SU-DHL-6 (cell line): ENCODE results near the gene HLF.

ENCODE experiments used
- H2AFZ ChIP-seq: fragments of 200-600 bp; sonication (generic); 2 replicates; pipeline ENCODE4 v1.6.1; 2014; ENCODE audit warnings: low read depth, mild to moderate bottlenecking, moderate library complexity, mixed read lengths, antibody characterized with exemption, low read length; ENCODE audit not compliant: severe bottlenecking
- H3F3A ChIP-seq: fragments of 200-600 bp; shearing (Covaris generic); 2 replicates; pipeline ENCODE4 v1.6.0; 2016; ENCODE audit warnings: antibody characterized with exemption, mild to moderate bottlenecking; ENCODE audit not compliant: insufficient read depth
- H3K27ac ChIP-seq: fragments of 200-600 bp; sonication (generic); 2 replicates; pipeline ENCODE4 v1.5.1; 2016; ENCODE audit warnings: low read depth, mild to moderate bottlenecking, low read length, moderate library complexity, mixed read lengths
- H3K27me3 ChIP-seq: fragments of 200-600 bp; sonication (generic), shearing (Covaris generic); 2 replicates; pipeline ENCODE4 v1.6.0; 2014; ENCODE audit warnings: mild to moderate bottlenecking, low read length
- H3K36me3 ChIP-seq: fragments of 200-600 bp; sonication (generic); 2 replicates; pipeline ENCODE4 v1.6.1; 2014; ENCODE audit warnings: mild to moderate bottlenecking, low read length, mixed read lengths
- H3K4me2 ChIP-seq: fragments of 300-600, 200-600 bp; shearing (Covaris generic), sonication (generic); 2 replicates; pipeline ENCODE4 v1.6.0; 2014; ENCODE audit warnings: low read length, low read depth, mild to moderate bottlenecking; ENCODE audit not compliant: poor library complexity, severe bottlenecking
- H3K4me3 ChIP-seq: fragments of 200-600 bp; sonication (generic); 2 replicates; pipeline ENCODE4 v1.5.1; 2014; ENCODE audit warnings: antibody characterized with exemption, low read length, mild to moderate bottlenecking, mixed read lengths; ENCODE audit not compliant: insufficient read depth, poor library complexity, severe bottlenecking
- H3K79me2 ChIP-seq: fragments of 200-600 bp; sonication (generic); 2 replicates; pipeline ENCODE4 v1.6.1; 2014; ENCODE audit warnings: mild to moderate bottlenecking, low read length, moderate library complexity; ENCODE audit not compliant: insufficient read depth
- H3K9ac ChIP-seq: fragments of 200-600 bp; sonication (generic); 2 replicates; pipeline ENCODE4 v1.7.0; 2014; ENCODE audit warnings: mild to moderate bottlenecking, low read length
- H3K9me2 ChIP-seq: fragments of 200-600 bp; sonication (generic); replicated peaks from 2 replicates; pipeline ENCODE4 v1.6.1; 2014; ENCODE audit warnings: low read length; ENCODE audit not compliant: insufficient read depth
- H3K9me3 ChIP-seq: fragments of 200-600 bp; sonication (generic); 2 replicates; pipeline ENCODE4 v1.6.1; 2014; ENCODE audit warnings: low read length, mixed read lengths; ENCODE audit not compliant: insufficient read depth
- H4K20me1 ChIP-seq: fragments of 200-600 bp; sonication (generic); 2 replicates; pipeline ENCODE4 v1.6.1; 2014; ENCODE audit warnings: low read depth, mild to moderate bottlenecking, antibody characterized with exemption, low read length, moderate library complexity, mixed read lengths
- CTCF ChIP-seq: fragments of 200-600 bp; sonication (generic); IDR thresholded peaks from one replicate; pipeline ENCODE4 v1.5.1; 2017; ENCODE audit warnings: antibody characterized with exemption, mild to moderate bottlenecking, low read length, moderate library complexity; ENCODE audit not compliant: insufficient read depth, poor library complexity, severe bottlenecking
- EZH2phosphoT487 ChIP-seq: fragments of 200-600 bp; sonication (generic), shearing (Covaris generic); conservative IDR thresholded peaks from 2 replicates; pipeline ENCODE4 v1.6.1; 2018; ENCODE audit warnings: mild to moderate bottlenecking, antibody characterized with exemption, low read length, moderate library complexity, mixed read lengths

Gene HLF

DNA sequence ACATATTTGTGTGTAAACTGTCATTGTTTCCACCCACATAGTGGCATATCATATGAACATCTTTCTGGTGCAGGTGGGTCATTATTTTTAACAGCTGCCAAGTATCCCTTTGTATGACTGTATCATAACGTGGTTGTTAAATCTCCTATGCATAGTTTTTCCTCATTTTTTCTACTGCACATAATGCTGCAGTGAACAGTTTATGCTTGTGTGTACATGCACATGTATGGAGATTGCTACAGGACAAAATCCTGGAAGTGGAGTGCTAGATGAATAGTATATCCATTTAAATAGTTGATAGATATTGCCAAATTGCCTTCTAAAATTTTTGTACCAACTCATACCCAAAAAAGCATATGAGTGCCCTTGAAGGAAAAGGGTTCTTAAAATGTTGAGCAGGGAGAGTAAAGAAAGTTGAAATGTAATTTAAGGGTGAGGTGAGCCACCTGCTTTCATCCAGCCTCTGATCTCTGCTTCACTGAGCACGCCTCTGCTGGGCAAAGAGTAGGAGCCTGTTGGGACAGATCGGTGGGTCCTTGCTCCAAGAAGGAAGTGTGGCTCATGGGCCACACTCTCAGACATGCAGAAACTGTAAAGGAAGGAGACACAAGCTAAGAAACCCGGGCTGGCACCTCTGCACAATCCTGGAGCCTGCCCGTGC is 55.3 kb downstream of the HLF start:
- H3K4me2 ChIP-seq = no peak overlapping the region
- H3K36me3 ChIP-seq = no peaks in the 10 kb centered on the region
- TF ChIP-seq CTCF = no peak
- TF ChIP-seq EZH2phosphoT487 = no peak
- no peaks in the 10 kb centered on the region for H3F3A ChIP-seq
- H4K20me1 ChIP-seq = no peaks in the 10 kb centered on the region
- no peak overlapping the region for H3K4me3 ChIP-seq
- no peaks in the 10 kb centered on the region for H3K79me2 ChIP-seq
- H3K9me2 ChIP-seq = no peaks in the 10 kb centered on the region
- no peak overlapping the region for H2AFZ ChIP-seq
- no peak overlapping the region for H3K27ac ChIP-seq
- H3K9me3 ChIP-seq = no peaks in the 10 kb centered on the region
- no peaks in the 10 kb centered on the region for H3K27me3 ChIP-seq
- no peak overlapping the region for H3K9ac ChIP-seq

DNA sequence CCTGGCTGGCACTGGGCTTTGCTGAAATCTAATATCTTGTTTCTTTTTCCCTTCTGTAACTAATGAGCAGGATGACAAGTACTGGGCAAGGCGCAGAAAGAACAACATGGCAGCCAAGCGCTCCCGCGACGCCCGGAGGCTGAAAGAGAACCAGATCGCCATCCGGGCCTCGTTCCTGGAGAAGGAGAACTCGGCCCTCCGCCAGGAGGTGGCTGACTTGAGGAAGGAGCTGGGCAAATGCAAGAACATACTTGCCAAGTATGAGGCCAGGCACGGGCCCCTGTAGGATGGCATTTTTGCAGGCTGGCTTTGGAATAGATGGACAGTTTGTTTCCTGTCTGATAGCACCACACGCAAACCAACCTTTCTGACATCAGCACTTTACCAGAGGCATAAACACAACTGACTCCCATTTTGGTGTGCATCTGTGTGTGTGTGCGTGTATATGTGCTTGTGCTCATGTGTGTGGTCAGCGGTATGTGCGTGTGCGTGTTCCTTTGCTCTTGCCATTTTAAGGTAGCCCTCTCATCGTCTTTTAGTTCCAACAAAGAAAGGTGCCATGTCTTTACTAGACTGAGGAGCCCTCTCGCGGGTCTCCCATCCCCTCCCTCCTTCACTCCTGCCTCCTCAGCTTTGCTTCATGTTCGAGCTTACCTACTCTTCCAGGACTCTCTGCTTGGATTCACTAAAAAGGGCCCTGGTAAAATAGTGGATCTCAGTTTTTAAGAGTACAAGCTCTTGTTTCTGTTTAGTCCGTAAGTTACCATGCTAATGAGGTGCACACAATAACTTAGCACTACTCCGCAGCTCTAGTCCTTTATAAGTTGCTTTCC is 56.0 kb downstream of the HLF start:
- H3K9ac ChIP-seq = no peak overlapping the region
- H3F3A ChIP-seq = no peaks in the 10 kb centered on the region
- no peak overlapping the region for H2AFZ ChIP-seq
- TF ChIP-seq EZH2phosphoT487 (no peak), CTCF (no peak)
- H3K4me2 ChIP-seq = no peak overlapping the region
- H3K79me2 ChIP-seq = no peaks in the 10 kb centered on the region
- H3K36me3 ChIP-seq = no peaks in the 10 kb centered on the region
- no peak overlapping the region for H3K4me3 ChIP-seq
- H3K9me3 ChIP-seq = no peaks in the 10 kb centered on the region
- H3K27me3 ChIP-seq = no peaks in the 10 kb centered on the region
- no peaks in the 10 kb centered on the region for H4K20me1 ChIP-seq
- no peak overlapping the region for H3K27ac ChIP-seq
- H3K9me2 ChIP-seq = no peaks in the 10 kb centered on the region

GRCh38 chr17:55321427-55322060 is 56.8 kb downstream of the HLF start:
- no peak overlapping the region for H3K27ac ChIP-seq

More at GRCh38 chr17:55321427-55322060, 56.8 kb downstream of the HLF start:
- H3K36me3 ChIP-seq = no peaks in the 10 kb centered on the region
- no peaks in the 10 kb centered on the region for H3K9me2 ChIP-seq
- TF ChIP-seq CTCF (no peak), EZH2phosphoT487 (no peak)
- H3K4me3 ChIP-seq = no peak overlapping the region
- no peaks in the 10 kb centered on the region for H3K27me3 ChIP-seq
- no peaks in the 10 kb centered on the region for H3F3A ChIP-seq
- no peaks in the 10 kb centered on the region for H4K20me1 ChIP-seq
- no peak overlapping the region for H3K9ac ChIP-seq
- H3K79me2 ChIP-seq = no peaks in the 10 kb centered on the region
- no peak overlapping the region for H3K4me2 ChIP-seq
- H3K9me3 ChIP-seq = no peaks in the 10 kb centered on the region
- H2AFZ ChIP-seq = no peak overlapping the region
